Embryonic facial prominence (tissue), 1 donor: ENCODE measurements around the gene NKAIN2.
"Not testable (repeated sequence)": the region's sequence is repeated elsewhere in the genome, so short reads cannot be mapped to it uniquely, and the experiment has no call there.

ENCODE experiments used
- DNase-seq: peaks from one replicate; pipeline ENCODE4 v3.0.0-alpha.2; 2016; ENCODE audit errors: extremely low spot score

The NKAIN2 gene

GRCh38 chr6:124078169-124078568, 274.5 kb downstream of the NKAIN2 start:
- DNase-seq: no peak

- DNase-seq: no peak
Observed at GRCh38 chr6:124080483-124080882, 276.8 kb downstream of the NKAIN2 start.

- DNase-seq: no peak
Observed at GRCh38 chr6:124090491-124090890, 286.8 kb downstream of the NKAIN2 start.

- DNase-seq: no peak
Observed at GRCh38 chr6:124099520-124099919, 295.9 kb downstream of the NKAIN2 start.

- DNase-seq: no peak
Observed at GRCh38 chr6:124110514-124110913, 306.8 kb downstream of the NKAIN2 start.

GRCh38 chr6:124119596-124119995, 315.9 kb downstream of the NKAIN2 start:
- no peak for DNase-seq

- no peak for DNase-seq
Observed at GRCh38 chr6:124123617-124124209, 320.0 kb downstream of the NKAIN2 start.

GRCh38 chr6:124131259-124131658, 327.6 kb downstream of the NKAIN2 start:
- no peak for DNase-seq

- no peak for DNase-seq
Observed at GRCh38 chr6:124131779-124132178, 328.1 kb downstream of the NKAIN2 start.

- DNase-seq: no peak
Observed at GRCh38 chr6:124132256-124132655, 328.6 kb downstream of the NKAIN2 start.

- DNase-seq: no peak
Observed at GRCh38 chr6:124142852-124143251, 339.2 kb downstream of the NKAIN2 start.

GRCh38 chr6:124143435-124143834, 339.8 kb downstream of the NKAIN2 start:
- DNase-seq: no peak

GRCh38 chr6:124147621-124148020, 344.0 kb downstream of the NKAIN2 start:
- no peak for DNase-seq

- DNase-seq: no peak
Observed at GRCh38 chr6:124148236-124148957, 344.7 kb downstream of the NKAIN2 start.

GRCh38 chr6:124149646-124150045, 346.0 kb downstream of the NKAIN2 start:
- DNase-seq: no peak

GRCh38 chr6:124158024-124158423, 354.4 kb downstream of the NKAIN2 start:
- DNase-seq: no peak

- no peak for DNase-seq
Observed at GRCh38 chr6:124163676-124164075, 360.0 kb downstream of the NKAIN2 start.

- DNase-seq: no peak
Observed at GRCh38 chr6:124164343-124164742, 360.7 kb downstream of the NKAIN2 start.

- not testable (repeated sequence) for DNase-seq
Observed at GRCh38 chr6:124167249-124167648, 363.6 kb downstream of the NKAIN2 start.

- no peak for DNase-seq
Observed at GRCh38 chr6:124190256-124190655, 386.6 kb downstream of the NKAIN2 start.

GRCh38 chr6:124193132-124193531, 389.5 kb downstream of the NKAIN2 start:
- DNase-seq: no peak

GRCh38 chr6:124197148-124197547, 393.5 kb downstream of the NKAIN2 start:
- DNase-seq: no peak

- DNase-seq: no peak
Observed at GRCh38 chr6:124199286-124199685, 395.6 kb downstream of the NKAIN2 start.

- no peak for DNase-seq
Observed at GRCh38 chr6:124200661-124201060, 397.0 kb downstream of the NKAIN2 start.
